B cell (primary cell): ENCODE measurements around the gene DND1. TPM values are rescaled to one million over a fixed set of nuclear protein-coding genes. Genes with fewer than 3 reads are reported as not detected.

Experiments used
- ATAC-seq: fragments of 200-7000 bp; cut with Tn5 transposase; one replicate; pipeline ENCODE4 v1.10.0; 2021; ENCODE audit warnings: low read depth, mild to moderate bottlenecking, moderate number of reproducible peaks, moderate library complexity
- CTCF ChIA-PET: fragments of 350-600 bp; sonication (Branson Sonifier 250); formaldehyde crosslinking; loops from one replicate; lab custom pipeline; 2021; ENCODE audit warnings: antibody characterized with exemption, inconsistent platforms; lab: Charles Lee
- POLR2A ChIA-PET: fragments of 350-600 bp; sonication (Branson Sonifier 250); formaldehyde crosslinking; loops from one replicate; lab custom pipeline; 2021; ENCODE audit warnings: antibody characterized with exemption; lab: Charles Lee
- DNase-seq: peaks from one replicate; pipeline ENCODE4 v3.0.0; 2013
- H2AFZ ChIP-seq: 2 replicates; pipeline ENCODE4 v1.6.1; 2012; ENCODE audit warnings: mild to moderate bottlenecking, low read depth, low read length; ENCODE audit not compliant: insufficient read depth, poor library complexity, severe bottlenecking
- H3K27ac ChIP-seq, 2 donors: 1 replicate in 1 of 2; 2 replicates in 1 of 2; pipeline ENCODE4 v1.5.1; 2012 to 2013; ENCODE audit warnings: low read length in 2 of 2, mild to moderate bottlenecking in 2 of 2, moderate library complexity in 1 of 2
- H3K27me3 ChIP-seq, 4 experiments: fragments of 200-600 bp in 1 of 4; sonication (generic) in 1 of 4; replicated peaks in 1 of 4; 1 replicate in 2 of 4; 2 replicates in 2 of 4; pipeline versions ENCODE4 v1.6.1 to v1.7.0; 2013 to 2016; ENCODE audit warnings: low read length in 3 of 4, mild to moderate bottlenecking in 2 of 4, mixed read lengths in 1 of 4, moderate library complexity in 1 of 4; ENCODE audit not compliant: insufficient read depth in 4 of 4, control insufficient read depth in 3 of 4; ENCODE audit errors: control extremely low read depth in 1 of 4
- H3K36me3 ChIP-seq, 2 experiments: replicated peaks in 1 of 2; 1 replicate in 1 of 2; 2 replicates in 1 of 2; pipeline versions ENCODE4 v1.6.1 to v1.7.1; 2013; ENCODE audit warnings: low read length in 1 of 2; ENCODE audit not compliant: insufficient read depth in 2 of 2, control insufficient read depth in 1 of 2; ENCODE audit errors: control extremely low read depth in 1 of 2, extremely low read depth in 1 of 2
- H3K4me1 ChIP-seq, 2 donors: fragments of 200-600 bp in 1 of 2; sonication (generic) in 1 of 2; 1 replicate in 1 of 2; 2 replicates in 1 of 2; pipeline versions ENCODE4 v1.5.1 to v1.6.1; 2013 to 2017; ENCODE audit warnings: low read length in 2 of 2; ENCODE audit not compliant: control insufficient read depth in 2 of 2, insufficient read depth in 2 of 2
- H3K4me2 ChIP-seq: replicated peaks from 2 replicates; pipeline ENCODE3; 2012; ENCODE audit warnings: mild to moderate bottlenecking, low read depth, low read length; ENCODE audit not compliant: poor library complexity, severe bottlenecking
- H3K4me3 ChIP-seq, 5 experiments: fragments of 200-600 bp in 1 of 5; sonication (generic) in 1 of 5; 1 replicate in 3 of 5; 2 replicates in 2 of 5; pipeline versions ENCODE4 v1.5.1 to v1.7.0; 2011 to 2016; ENCODE audit warnings: low read length in 4 of 5, mild to moderate bottlenecking in 4 of 5, low read depth in 2 of 5, control low read depth in 1 of 5, moderate library complexity in 1 of 5; ENCODE audit not compliant: insufficient read depth in 1 of 5; ENCODE audit errors: control extremely low read depth in 1 of 5, extremely low read depth in 1 of 5
- H3K79me2 ChIP-seq: fragments of 200-600 bp; sonication (generic); one replicate; pipeline ENCODE4 v1.6.0; 2016; ENCODE audit warnings: low read length; ENCODE audit not compliant: control insufficient read depth, insufficient read depth
- H3K9ac ChIP-seq: fragments of 200-600 bp; sonication (generic); 2 replicates; pipeline ENCODE4 v1.6.1; 2017; ENCODE audit warnings: mild to moderate bottlenecking, low read length, moderate library complexity
- H3K9me3 ChIP-seq, 3 donors: one replicate each; pipeline versions ENCODE4 v1.6.1 to v1.7.1; 2013; ENCODE audit warnings: low read length in 2 of 3; ENCODE audit not compliant: control insufficient read depth in 2 of 3, insufficient read depth in 1 of 3; ENCODE audit errors: control extremely low read depth in 1 of 3
- H4K20me1 ChIP-seq: 2 replicates; pipeline ENCODE4 v1.6.0; 2012; ENCODE audit warnings: mild to moderate bottlenecking, low read length; ENCODE audit not compliant: insufficient read depth, control insufficient read depth, poor library complexity, severe bottlenecking
- H3K27ac Mint-ChIP-seq: one replicate; pipeline ENCODE4 v1.8.0; 2021; ENCODE audit warnings: mixed read lengths
- H3K27me3 Mint-ChIP-seq: one replicate; pipeline ENCODE4 v1.8.0; 2021; ENCODE audit warnings: mixed read lengths
- H3K4me1 Mint-ChIP-seq: one replicate; pipeline ENCODE4 v1.8.0; 2021; ENCODE audit warnings: mixed read lengths
- H3K4me3 Mint-ChIP-seq: one replicate; pipeline ENCODE4 v1.8.0; 2021; ENCODE audit warnings: mixed read lengths
- H3K9me3 Mint-ChIP-seq: one replicate; pipeline ENCODE4 v1.8.0; 2022; ENCODE audit warnings: mixed read lengths; ENCODE audit not compliant: insufficient read depth
- CTCF ChIP-seq: fragments of 200-600 bp; IDR thresholded peaks from one replicate; pipeline ENCODE4 v1.8.0; 2022; ENCODE audit warnings: antibody characterized with exemption, mild to moderate bottlenecking
- EZH2 ChIP-seq: IDR thresholded peaks from 2 replicates; pipeline ENCODE4 v1.6.1; 2012; ENCODE audit warnings: borderline replicate concordance, low read depth, mild to moderate bottlenecking, moderate library complexity, low read length; ENCODE audit not compliant: insufficient read depth, poor library complexity, severe bottlenecking
- WGBS: methylation state at CpG from one replicate; pipeline ENCODE4 v1.1.5; 2013; ENCODE audit warnings: missing lambda C conversion rate; ENCODE audit not compliant: insufficient coverage; 5-methylcytosine and 5-hydroxymethylcytosine counted together
- intact Hi-C: fragments of 100-400 bp; cut with micrococcal nuclease; formaldehyde crosslinking; loops from one replicate; pipeline ENCODE4 v1.10.0; 2022
- polyA plus RNA-seq: library from polyadenylated mRNA; depleted of rRNA; stranded (reverse); fragments of >200 nt; gene quantifications from 2 replicates; pipeline ENCODE4 v1.2.3, GENCODE V29; 2012
- total RNA-seq, 2 donors: library from RNA; stranded (reverse); fragments of 120-200 nt in 1 of 2; gene quantifications; 1 replicate in 1 of 2; 2 replicates in 1 of 2; pipeline versions ENCODE4 v1.2.3 to v1.2.4, GENCODE V29; 2013 to 2022

DND1 gene
- total and polyA plus RNA-seq, 2 donors (not counting 1 experiment from before 2014, with no cell fraction given): 3.0 to 3.6 TPM

GRCh38 chr5:140713562-140714094, 40.3 kb upstream of the DND1 start:
- CTCF ChIA-PET: no interaction called here

More at GRCh38 chr5:140713562-140714094, 40.3 kb upstream of the DND1 start:
- H3K79me2 ChIP-seq: no peaks in the 10 kb centered on the region
- H3K27ac ChIP-seq: no peak overlapping the region
- H4K20me1 ChIP-seq: no peaks in the 10 kb centered on the region
- no peak overlapping the region for H3K4me3 ChIP-seq
- H3K4me1 ChIP-seq: peaks cover 5 to 11% of the 10 kb centered on the region in 2 donors
- no peaks in the 10 kb centered on the region for H3K36me3 ChIP-seq
- no peak overlapping the region for H3K4me2 ChIP-seq
- no peak overlapping the region for H3K4me3 Mint-ChIP-seq
- no peak for DNase-seq
- intact Hi-C loops: loop anchor here (5.0 kb wide), 1 partner anchor 606 kb away; no protein-coding TSS in a partner anchor
- H3K27me3 ChIP-seq: no peaks in the 10 kb centered on the region
- no peak overlapping the region for H3K27ac Mint-ChIP-seq
- H3K4me1 Mint-ChIP-seq: peaks cover 14% of the 10 kb centered on the region
- no peak overlapping the region for H3K9ac ChIP-seq
- WGBS: no CpG with 5 or more reads among the region's 1 CpG
- H2AFZ ChIP-seq: no peak overlapping the region
- no peak for ATAC-seq
- peaks cover 0 to 3% (median 0%) of the 10 kb centered on the region in 3 donors for H3K9me3 ChIP-seq
- H3K9me3 Mint-ChIP-seq: no peaks in the 10 kb centered on the region
- TF ChIP-seq EZH2 (no peak), CTCF (no peak)
- POLR2A ChIA-PET: no interaction called here
- no peaks in the 10 kb centered on the region for H3K27me3 Mint-ChIP-seq
